Fibroblast of peridontal ligament (primary cell): Measurements from ENCODE around the gene GTSE1.

Source experiments
- DNase-seq: peaks from one replicate; pipeline ENCODE4 v3.0.0-alpha.2; 2010; ENCODE audit errors: extremely low read depth

GTSE1 gene

DNA sequence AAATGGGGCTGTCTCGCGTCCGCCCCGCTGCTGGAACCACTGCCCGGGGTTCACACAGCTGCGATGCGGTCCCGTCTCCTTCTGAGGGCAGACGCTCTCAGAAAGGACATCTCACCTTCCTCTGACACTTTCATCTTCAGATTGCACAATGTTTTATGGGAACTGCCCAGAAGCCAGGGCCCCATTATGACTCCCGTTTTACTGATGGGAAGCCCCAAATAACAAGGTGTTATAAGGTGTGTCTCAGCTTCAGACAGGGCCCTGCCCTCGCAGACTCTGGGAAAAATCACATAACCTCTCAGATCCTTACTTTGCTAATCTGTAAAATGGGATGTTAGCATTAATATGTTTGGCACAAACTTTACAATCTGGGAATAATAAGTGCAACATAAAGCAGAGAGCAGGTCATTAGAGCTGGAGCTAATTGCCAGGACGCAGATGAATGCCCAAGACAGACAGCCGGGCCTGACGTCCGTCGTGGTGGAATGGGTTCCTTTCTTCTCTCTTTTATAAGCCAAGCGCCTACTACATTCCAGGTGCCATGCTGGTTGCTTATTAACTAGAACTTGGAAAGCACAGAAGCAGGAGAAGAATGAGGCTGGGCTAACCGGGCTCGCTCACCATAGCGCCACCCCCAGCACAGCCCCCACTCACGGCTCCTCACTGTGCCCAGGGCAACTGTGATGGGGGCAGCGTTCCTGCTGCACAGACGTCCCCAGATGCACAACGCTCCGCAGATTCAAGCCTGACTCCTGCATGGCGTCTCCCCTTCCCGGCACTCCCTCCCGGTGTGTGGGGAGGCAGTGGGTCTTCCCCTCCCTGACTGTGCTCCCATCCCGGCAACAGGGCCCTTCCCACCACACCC lies 82.6 kb downstream of the GTSE1 start:
- DNase-seq = no peak

DNA sequence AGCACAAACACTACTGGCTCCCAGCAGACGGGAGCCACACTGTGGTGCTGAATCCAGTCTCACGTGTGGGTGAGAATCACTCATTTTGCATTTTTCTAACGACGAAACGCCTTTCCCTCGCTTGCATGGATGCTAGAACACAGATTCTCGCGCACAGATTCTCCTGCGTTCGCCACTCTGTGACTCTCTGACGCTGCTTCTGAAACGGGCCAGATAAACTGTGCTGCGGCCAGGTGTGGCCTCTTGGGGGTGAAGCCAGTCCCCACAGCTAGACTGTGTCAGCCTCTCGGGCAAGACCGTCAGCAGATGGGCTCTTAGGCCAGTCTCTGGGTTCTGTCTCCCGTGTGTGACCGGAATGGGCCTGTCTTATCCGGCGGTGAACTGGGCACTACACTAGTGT lies 83.4 kb downstream of the GTSE1 start:
- no peak for DNase-seq
